ENCODE measurements around the gene DPH2.

Gene DPH2

DNA sequence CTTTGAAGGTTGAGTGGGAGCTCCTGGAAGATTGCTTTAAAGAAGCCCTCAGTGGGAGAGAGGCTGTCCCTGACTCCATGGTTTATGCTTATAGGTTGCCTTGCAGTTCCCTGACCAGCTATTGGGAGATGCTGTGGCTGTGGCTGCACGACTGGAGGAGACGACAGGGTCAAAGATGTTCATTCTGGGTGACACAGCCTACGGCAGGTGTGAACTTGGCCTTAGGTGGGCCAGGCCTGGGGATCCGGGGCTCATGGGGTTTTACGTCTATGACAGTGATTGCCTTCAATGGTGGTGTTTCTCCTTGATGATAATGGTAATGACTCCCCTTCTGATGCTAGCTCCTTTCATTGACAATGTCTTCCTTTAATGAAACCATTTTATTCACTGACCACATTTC lies 692 bp downstream of the DPH2 start:
- no peak for DNase-seq

GRCh38 chr1:43970911-43971310 lies 1.1 kb downstream of the DPH2 start:
- no peak for DNase-seq

DNA sequence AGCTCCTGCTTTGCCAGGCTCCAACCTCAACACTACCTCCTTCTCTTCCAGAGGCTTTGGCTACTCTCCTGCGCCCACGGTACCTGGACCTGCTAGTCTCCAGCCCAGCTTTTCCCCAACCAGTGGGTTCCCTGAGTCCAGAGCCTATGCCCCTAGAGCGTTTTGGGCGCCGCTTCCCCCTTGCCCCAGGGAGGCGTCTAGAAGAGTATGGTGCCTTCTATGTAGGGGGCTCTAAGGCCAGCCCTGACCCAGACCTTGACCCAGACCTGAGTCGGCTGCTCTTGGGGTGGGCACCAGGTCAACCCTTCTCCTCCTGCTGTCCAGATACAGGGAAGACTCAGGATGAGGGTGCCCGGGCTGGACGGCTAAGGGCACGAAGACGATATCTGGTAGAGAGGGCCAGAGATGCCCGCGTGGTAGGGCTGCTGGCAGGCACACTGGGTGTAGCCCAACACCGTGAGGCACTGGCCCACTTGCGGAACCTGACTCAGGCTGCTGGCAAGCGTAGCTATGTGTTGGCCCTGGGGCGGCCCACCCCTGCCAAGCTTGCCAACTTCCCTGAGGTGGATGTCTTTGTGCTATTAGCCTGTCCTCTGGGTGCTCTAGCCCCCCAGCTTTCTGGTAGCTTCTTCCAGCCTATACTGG lies 1.6 kb downstream of the DPH2 start:
- DNase-seq, result no peak

DNA sequence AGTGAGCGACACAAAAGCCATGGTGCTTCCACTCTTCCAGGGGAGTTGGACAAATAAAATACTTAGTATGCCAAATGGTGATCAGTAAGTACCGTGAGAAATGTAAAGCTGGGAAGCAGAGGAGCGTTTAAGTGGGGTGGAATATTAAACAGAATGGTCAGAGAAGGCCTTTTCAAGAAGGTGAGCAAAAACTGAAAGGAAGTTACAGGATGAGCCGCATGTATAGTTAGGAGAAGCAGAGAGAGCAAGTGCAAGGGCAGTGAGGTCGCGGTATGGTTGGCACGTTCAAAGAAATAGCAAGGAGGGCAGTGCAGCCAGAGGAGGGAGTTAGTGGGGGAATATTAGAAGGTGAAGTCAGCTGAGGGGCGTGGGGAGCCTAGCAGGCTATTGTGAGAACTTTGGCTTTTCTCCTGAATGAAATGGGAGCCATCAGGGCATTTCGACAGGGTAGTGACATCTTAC lies 4.2 kb downstream of the DPH2 start:
- no peak for DNase-seq

GRCh38 chr1:43974443-43975248 lies 4.8 kb downstream of the DPH2 start, which contains the start of gene ATP6V0B:
Gene ATP6V0B, plus strand, starts transcription at chr1:43974960. Its CDS starts 81 bp downstream, at chr1:43975041.
- peak; percentile 96 for DNase-seq

- DNase-seq, result peak; percentile 28
Observed at GRCh38 chr1:43975249-43975961, 5.6 kb downstream of the DPH2 start.

DNA sequence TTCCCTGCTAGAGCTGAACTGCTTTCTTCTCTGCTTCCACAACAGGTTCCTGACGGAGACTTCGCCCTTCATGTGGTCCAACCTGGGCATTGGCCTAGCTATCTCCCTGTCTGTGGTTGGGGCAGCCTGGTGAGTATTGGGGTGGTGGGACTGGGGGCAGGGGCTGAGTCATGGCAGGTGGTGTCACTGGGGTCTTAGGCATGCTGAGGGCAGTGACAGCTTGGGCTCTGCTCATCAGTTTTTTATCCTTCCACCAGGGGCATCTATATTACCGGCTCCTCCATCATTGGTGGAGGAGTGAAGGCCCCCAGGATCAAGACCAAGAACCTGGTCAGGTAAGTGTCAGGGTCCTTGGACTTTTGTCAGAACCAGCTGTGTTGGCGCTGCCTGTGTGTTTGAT lies 6.2 kb downstream of the DPH2 start:
- DNase-seq, result no peak

- DNase-seq, result no peak
Observed at GRCh38 chr1:43976890-43977289, 7.1 kb downstream of the DPH2 start.

GRCh38 chr1:43977376-43978263 lies 7.8 kb downstream of the DPH2 start:
- DNase-seq, result no peak

DNA sequence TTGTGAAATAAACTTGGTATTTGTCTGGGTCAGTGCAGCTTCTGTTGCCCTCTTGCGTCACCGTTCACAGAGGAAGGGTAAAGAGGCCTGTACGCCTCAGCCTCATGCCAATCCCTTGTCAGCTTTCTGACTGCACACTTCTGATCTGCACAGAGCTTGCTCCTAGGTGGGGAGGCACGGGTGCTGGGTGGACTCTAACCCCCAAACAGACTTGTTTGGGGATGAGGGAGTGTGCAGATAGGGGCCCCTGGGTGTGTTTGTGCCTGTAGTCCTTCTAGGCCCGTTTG lies 8.4 kb downstream of the DPH2 start:
- DNase-seq, result no peak

DNA sequence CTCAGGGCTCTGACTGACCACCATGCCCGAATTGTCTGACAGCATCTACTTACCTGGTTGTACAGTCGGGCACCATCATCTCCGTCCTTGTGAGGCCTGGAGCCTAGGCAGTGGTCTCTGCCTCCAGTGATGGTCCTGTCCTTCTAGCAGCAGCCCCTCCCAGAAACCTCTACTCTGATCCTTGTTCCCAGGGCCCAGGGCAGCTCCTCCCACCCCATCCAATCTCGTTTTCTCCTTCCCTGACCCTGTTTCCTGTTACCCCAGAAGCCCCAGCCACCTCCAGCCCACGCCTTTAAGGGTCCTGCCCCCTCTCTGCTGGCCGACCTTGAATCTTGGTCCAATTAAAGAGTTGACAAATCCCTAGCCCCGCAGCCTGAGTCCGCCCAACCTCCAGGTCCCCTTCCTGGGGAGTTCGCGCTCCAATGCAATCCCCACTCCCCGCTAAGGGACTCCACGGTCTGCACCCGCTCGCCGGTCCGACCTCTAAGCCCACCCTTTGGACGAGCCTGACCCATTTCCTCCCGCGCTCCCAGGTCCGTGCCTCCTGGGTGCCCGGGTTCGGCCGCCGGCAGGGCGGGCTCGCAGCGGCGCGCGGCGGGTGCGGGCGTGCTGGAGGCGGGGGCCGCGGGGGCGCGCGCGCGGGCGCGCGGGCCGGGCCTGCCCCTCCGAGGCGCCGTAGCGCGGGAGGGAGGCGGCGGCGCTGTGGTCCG lies 8.9 kb downstream of the DPH2 start, which contains the start of gene B4GALT2:
Gene B4GALT2, plus strand, starts transcription at position 660 of the 710 bp plus-strand sequence. CDS start 1,951 bp downstream, outside the sequence.
- DNase-seq, result peak; percentile 47

- no peak for DNase-seq
Observed at GRCh38 chr1:43979261-43979527, 9.4 kb downstream of the DPH2 start.

DNA sequence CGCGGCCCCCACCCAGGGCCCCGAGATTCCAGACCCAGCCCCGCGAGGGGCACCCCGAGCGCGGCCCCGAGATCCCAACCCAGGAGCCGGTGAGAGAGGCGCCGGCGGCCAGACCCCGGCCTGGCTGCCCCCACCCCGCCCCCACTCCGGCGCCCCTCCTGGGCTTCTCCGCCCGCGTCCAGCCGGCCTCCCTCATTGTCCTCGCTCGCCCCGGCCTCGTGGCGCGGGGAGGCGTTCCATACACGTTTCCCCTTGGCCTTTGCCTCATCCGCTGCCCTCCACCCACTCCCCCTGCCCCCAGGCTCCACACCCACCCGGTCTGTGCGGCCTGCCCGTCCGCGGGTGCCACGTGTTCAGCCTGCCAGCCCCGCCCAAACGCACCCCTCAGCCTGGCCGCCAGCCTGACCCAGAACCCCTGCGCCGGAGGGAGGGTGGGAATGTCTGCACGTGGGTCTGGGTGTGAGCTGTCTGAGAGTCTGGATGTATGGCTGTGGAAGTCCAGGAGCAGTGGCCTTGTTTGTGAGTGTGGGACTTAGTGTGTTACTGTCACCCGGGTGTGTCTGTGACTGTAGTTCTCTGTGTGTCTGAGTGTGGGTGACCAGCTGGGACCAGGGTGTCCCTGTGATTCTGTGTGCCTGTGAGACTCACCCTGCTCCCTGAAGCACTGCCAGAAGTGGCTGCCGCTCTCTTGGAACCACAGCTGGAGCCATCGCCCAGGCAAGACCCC lies 9.9 kb downstream of the DPH2 start:
- DNase-seq, result peak; percentile 65

- DNase-seq, result no peak
Observed at GRCh38 chr1:43980255-43981134, 10.7 kb downstream of the DPH2 start.

DNA sequence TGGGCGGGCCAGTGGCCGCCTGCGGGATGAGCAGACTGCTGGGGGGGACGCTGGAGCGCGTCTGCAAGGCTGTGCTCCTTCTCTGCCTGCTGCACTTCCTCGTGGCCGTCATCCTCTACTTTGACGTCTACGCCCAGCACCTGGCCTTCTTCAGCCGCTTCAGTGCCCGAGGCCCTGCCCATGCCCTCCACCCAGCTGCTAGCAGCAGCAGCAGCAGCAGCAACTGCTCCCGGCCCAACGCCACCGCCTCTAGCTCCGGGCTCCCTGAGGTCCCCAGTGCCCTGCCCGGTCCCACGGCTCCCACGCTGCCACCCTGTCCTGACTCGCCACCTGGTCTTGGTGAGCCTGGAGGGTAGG lies 11.3 kb downstream of the DPH2 start:
- DNase-seq, result no peak

- no peak for DNase-seq
Observed at GRCh38 chr1:43981636-43982035, 11.8 kb downstream of the DPH2 start.

DNA sequence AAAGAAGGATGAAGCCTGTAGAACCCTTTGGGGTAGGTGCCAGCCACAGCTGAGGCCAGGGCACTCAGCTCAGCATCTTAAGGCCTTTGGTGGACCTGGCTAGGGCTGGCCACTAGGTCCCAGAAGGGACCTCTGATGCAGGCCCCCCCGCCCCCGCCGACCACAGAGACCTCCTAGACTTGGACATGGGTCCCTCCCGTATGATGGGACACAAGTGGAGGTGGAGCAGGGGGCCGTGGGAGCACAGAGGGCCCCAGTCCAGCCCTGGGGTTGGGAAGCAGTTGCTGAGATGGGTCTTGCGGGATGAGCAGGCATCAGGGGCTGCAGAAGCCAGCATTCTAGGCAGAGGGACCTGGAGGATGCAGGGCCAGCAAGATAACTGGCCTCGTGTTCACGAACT lies 12.4 kb downstream of the DPH2 start:
- DNase-seq, result no peak

GRCh38 chr1:43982808-43983207 lies 13.0 kb downstream of the DPH2 start:
- DNase-seq, result no peak

DNA sequence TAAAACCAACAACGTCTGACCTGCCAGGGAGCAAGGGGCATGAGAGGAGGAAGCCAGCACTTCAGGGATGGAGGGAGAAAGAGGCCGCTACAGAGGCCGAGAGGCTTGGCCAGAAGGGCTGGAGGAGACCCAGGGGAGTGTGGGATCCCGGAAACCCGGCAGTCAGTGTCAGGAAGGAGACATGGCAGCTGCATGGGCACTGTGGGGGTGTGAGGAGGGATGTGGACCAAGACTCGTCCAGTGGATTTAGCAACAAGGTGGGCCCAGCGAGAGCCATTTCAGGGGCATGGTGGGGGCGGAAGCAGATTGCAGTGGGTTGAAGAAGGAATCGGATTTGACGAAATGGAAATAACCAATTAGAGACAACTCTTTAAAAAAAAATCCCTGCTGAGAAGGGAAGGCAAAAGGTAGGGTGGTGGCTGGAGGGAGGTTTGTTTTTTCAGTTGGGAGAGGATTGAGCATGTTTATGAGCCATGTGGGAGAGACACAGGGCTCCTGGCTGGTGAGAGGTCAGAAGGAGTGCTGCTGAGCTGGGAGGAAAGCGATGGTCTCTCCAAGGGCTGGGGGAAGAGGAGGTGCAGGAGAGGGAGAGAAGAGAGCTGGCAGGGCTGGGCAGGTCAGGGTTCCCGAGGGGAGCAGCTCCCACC lies 13.6 kb downstream of the DPH2 start:
- no peak for DNase-seq

DNA sequence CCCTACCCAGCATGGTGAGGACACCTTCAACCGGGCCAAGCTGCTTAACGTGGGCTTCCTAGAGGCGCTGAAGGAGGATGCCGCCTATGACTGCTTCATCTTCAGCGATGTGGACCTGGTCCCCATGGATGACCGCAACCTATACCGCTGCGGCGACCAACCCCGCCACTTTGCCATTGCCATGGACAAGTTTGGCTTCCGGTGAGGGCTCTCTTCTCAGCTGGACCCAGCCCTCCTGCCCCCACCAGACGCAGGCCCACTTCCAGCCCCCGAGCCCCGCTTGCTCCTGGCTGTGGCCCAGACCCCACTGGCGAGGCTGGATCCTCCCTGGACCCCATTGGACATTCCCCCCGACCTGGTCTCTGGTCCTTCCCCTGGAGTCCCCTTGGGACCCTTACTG lies 15.0 kb downstream of the DPH2 start:
- DNase-seq, result no peak
